Measurements from ENCODE around the gene FLNC. TPM values are rescaled to one million over a fixed set of nuclear protein-coding genes. Genes with fewer than 3 reads are reported as not detected.

Gene FLNC
- total RNA-seq, 2 donors from 2014 or later, result 0.02 to 0.07 TPM

- no peaks in the 10 kb centered on the region for H3K9me3 Mint-ChIP-seq
- DNase-seq (no peak), ATAC-seq (replicated peaks in 1 of 2) (no peak)
- H3K4me3 Mint-ChIP-seq, result no peak overlapping the region
- peaks cover under 1% of the 10 kb centered on the region for H3K27me3 Mint-ChIP-seq (ENCODE audit: low read depth)
- H3K4me1 Mint-ChIP-seq (ENCODE audit: low read depth), result peaks cover 7% of the 10 kb centered on the region
- no peaks in the 10 kb centered on the region for H3K36me3 Mint-ChIP-seq (ENCODE audit: insufficient read depth in 2 of 2)
- H3K27ac Mint-ChIP-seq, result no peak overlapping the region
Measured at GRCh38 chr7:128839751-128840177, 9.6 kb downstream of the FLNC start.

DNA sequence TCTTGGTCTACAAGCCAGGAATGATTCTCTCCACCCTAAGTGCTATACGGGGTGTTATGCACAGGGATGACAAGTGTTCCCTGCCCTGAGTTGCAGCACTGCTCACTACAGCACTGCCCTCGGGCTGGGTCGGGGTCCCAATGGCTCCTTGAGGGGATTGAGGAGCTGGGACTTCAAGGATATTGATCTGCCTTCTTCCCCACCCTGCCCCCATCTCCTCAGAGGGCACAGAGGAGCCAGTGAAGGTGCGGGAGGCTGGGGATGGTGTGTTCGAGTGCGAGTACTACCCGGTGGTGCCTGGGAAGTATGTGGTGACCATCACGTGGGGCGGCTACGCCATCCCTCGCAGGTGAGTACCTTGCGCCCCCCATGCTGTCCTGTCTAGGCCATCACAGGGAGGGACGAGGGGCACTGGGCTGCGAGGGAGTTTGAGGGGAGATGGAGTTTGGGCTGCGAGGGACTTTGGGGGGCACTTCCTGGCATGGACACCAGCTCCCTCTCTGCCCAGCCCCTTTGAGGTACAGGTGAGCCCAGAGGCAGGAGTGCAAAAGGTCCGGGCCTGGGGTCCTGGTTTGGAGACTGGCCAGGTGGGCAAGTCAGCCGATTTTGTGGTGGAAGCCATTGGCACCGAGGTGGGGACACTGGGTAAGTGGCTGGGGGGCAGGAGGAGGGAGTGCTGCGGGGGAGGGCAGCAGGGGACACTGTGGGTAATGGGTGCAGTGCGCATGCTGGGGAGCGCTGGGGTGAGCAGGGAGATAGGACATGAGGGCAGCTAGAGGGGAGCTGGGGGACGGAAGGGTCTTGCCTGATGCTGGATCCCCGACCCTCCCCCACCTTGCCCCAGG is 10.3 kb downstream of the FLNC start:
- Mint-ChIP-seq H3K36me3 (ENCODE audit: insufficient read depth in 2 of 2) (no peaks in the 10 kb centered on the region), H3K9me3 (no peaks in the 10 kb centered on the region), H3K27ac (no peak overlapping the region), H3K27me3 (ENCODE audit: low read depth) (no peaks in the 10 kb centered on the region), H3K4me1 (ENCODE audit: low read depth) (peaks cover 7% of the 10 kb centered on the region), H3K4me3 (no peak overlapping the region)
- DNase-seq (no peak), ATAC-seq (replicated peaks in 1 of 2) (no peak)

DNA sequence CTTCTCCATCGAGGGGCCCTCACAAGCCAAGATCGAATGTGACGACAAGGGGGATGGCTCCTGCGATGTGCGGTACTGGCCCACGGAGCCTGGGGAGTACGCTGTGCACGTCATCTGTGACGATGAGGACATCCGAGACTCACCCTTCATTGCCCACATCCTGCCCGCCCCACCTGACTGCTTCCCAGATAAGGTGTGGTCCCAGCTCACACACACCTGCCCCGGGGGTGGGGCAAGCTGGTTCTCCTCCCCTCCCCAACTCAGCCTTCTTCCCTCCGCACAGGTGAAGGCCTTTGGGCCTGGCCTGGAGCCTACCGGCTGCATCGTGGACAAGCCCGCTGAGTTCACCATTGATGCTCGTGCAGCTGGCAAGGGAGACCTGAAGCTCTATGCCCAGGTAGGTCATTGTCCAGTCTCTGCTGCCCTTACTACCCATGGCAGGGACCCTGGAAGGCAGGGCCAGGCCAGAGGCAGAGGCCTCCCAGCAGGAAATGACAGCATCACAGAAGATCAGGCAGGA is 11.0 kb downstream of the FLNC start:
- no peaks in the 10 kb centered on the region for H3K27me3 Mint-ChIP-seq (ENCODE audit: low read depth)
- H3K36me3 Mint-ChIP-seq (ENCODE audit: insufficient read depth in 2 of 2), result no peaks in the 10 kb centered on the region
- no peak for DNase-seq
- H3K4me3 Mint-ChIP-seq, result no peak overlapping the region
- peaks cover 7% of the 10 kb centered on the region for H3K4me1 Mint-ChIP-seq (ENCODE audit: low read depth)
- H3K27ac Mint-ChIP-seq, result no peak overlapping the region
- H3K9me3 Mint-ChIP-seq, result no peaks in the 10 kb centered on the region
- no peak for ATAC-seq (replicated peaks in 1 of 2)

DNA sequence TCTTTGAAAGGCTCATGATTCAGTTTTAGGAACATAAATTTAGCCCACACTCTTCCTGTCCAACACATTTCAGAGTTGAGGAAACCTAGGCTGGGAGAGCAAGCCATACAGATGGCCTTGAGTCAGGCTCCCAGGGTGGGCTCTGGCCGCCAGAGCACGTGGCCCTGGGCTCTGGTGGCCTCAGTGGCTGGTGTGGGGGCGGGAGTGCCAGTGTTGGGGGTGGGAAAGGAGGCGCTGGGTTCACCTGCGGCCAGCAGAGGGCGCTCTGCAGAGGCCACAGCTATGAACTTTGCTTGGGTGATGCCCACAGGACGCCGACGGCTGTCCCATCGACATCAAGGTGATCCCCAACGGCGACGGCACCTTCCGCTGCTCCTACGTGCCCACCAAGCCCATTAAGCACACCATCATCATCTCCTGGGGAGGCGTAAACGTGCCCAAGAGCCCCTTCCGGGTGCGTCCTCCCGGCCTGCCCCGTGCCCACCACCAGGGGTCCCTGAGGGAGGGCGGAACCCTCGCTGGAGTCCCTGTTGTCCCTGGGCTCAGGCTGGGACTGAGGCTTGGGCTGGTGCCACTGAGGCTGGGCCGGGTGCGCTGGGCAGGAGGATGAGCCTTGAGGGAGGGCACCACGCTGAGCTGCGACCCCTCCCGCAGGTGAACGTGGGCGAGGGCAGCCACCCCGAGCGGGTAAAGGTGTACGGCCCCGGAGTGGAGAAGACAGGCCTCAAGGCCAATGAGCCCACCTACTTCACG is 11.9 kb downstream of the FLNC start:
- peak; percentile 71 to 75 for ATAC-seq (replicated peaks in 1 of 2)
- no peak overlapping the region for H3K27ac Mint-ChIP-seq

DNA sequence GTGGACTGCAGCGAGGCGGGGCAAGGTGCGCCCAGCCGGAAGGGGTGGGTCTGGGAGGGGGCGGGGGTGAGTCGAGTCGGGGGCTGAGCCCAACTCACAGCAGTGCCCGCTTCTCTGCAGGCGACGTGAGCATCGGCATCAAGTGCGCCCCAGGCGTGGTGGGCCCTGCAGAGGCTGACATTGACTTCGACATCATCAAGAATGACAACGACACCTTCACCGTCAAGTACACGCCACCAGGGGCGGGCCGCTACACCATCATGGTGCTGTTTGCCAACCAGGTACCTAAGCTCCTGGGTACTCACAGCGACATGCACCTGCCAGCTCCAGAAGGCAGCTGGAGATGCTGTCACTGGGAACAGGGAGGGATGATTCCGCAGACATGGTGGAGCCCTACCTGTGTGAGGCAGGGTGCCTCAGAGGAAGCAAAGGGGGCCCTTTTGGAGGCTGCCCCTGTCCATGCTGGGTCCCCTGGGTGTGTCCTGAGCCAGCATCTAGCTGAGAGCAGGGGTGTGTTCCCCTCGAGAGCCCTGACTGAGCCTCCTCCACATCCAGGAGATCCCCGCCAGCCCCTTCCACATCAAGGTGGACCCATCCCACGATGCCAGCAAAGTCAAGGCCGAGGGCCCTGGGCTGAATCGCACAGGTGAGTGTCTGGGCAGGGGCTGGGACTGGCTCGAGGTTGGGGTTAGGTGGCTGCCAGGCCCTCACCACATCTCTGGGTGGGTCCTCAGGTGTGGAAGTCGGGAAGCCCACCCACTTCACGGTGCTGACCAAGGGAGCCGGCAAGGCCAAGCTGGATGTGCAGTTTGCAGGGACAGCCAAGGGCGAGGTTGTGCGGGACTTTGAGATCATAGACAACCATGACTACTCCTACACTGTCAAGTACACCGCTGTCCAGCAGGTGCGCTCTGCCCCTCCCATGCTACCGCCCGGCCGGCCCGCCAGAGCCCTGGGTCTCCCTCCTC is 12.8 kb downstream of the FLNC start:
- Mint-ChIP-seq H3K9me3 (no peaks in the 10 kb centered on the region), H3K36me3 (ENCODE audit: insufficient read depth in 2 of 2) (no peaks in the 10 kb centered on the region), H3K4me3 (no peak overlapping the region), H3K4me1 (ENCODE audit: low read depth) (peaks cover 7% of the 10 kb centered on the region), H3K27ac (no peak overlapping the region), H3K27me3 (ENCODE audit: low read depth) (no peaks in the 10 kb centered on the region)
- no peak for ATAC-seq (replicated peaks in 1 of 2)
- DNase-seq, result no peak

More for the DNA sequence above, 11.9 kb downstream of the FLNC start:
- peaks cover 7% of the 10 kb centered on the region for H3K4me1 Mint-ChIP-seq (ENCODE audit: low read depth)
- H3K9me3 Mint-ChIP-seq, result no peaks in the 10 kb centered on the region
- no peaks in the 10 kb centered on the region for H3K27me3 Mint-ChIP-seq (ENCODE audit: low read depth)
- peak; percentile 66 to 75 for DNase-seq
- H3K4me3 Mint-ChIP-seq, result peak overlapping the region in 1 of 2 donors; percentile 48
- no peaks in the 10 kb centered on the region for H3K36me3 Mint-ChIP-seq (ENCODE audit: insufficient read depth in 2 of 2)

DNA sequence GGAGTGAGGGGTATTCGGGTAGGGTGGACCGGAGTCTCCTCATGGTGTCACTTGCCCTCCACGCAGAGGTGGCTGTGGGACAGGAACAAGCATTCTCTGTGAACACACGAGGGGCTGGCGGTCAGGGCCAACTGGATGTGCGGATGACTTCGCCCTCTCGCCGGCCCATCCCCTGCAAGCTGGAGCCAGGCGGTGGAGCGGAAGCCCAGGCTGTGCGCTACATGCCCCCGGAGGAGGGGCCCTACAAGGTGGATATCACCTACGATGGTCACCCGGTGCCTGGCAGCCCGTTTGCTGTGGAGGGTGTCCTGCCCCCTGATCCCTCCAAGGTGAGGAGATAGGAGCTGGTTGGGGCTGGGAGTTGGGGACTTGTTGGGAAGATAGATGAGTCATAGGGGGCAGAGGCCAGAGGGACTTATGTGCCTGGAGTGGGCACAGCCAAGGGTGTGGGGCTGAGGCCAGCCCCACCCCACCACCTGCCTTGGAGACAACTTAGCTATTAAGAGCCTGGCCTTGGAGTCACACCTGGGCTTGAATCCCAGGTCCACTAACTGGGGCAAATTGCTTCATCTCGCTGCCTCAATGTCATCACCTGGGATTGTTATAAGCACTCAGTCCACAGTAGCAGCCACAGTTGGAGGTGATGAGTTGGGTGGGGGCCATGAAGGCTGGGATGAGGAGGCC is 13.9 kb downstream of the FLNC start:
- Mint-ChIP-seq H3K27ac (no peak overlapping the region), H3K36me3 (ENCODE audit: insufficient read depth in 2 of 2) (no peaks in the 10 kb centered on the region), H3K4me1 (ENCODE audit: low read depth) (peaks cover 7% of the 10 kb centered on the region), H3K4me3 (no peak overlapping the region), H3K27me3 (ENCODE audit: low read depth) (no peaks in the 10 kb centered on the region), H3K9me3 (no peaks in the 10 kb centered on the region)
- ATAC-seq (replicated peaks in 1 of 2), result no peak
- DNase-seq, result no peak

DNA sequence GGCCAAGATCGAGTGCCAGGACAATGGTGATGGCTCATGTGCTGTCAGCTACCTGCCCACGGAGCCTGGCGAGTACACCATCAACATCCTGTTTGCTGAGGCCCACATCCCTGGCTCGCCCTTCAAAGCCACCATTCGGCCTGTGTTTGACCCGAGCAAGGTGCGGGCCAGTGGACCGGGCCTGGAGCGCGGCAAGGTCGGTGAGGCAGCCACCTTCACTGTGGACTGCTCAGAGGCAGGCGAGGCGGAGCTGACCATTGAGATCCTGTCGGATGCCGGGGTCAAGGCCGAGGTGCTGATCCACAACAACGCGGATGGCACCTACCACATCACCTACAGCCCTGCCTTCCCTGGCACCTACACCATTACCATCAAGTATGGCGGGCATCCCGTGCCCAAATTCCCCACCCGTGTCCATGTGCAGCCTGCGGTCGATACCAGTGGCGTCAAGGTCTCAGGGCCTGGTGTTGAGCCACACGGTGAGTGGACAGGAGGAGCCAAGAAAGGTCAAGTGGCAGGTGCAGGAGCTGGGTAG is 14.6 kb downstream of the FLNC start:
- Mint-ChIP-seq H3K9me3 (no peaks in the 10 kb centered on the region), H3K4me1 (ENCODE audit: low read depth) (peaks cover 7% of the 10 kb centered on the region), H3K27ac (no peak overlapping the region), H3K4me3 (no peak overlapping the region), H3K27me3 (ENCODE audit: low read depth) (no peaks in the 10 kb centered on the region), H3K36me3 (ENCODE audit: insufficient read depth in 2 of 2) (no peaks in the 10 kb centered on the region)
- DNase-seq (no peak), ATAC-seq (replicated peaks in 1 of 2) (no peak)

GRCh38 chr7:128845475-128845874 is 15.3 kb downstream of the FLNC start:
- no peak for ATAC-seq (replicated peaks in 1 of 2)
- no peak for DNase-seq

DNA sequence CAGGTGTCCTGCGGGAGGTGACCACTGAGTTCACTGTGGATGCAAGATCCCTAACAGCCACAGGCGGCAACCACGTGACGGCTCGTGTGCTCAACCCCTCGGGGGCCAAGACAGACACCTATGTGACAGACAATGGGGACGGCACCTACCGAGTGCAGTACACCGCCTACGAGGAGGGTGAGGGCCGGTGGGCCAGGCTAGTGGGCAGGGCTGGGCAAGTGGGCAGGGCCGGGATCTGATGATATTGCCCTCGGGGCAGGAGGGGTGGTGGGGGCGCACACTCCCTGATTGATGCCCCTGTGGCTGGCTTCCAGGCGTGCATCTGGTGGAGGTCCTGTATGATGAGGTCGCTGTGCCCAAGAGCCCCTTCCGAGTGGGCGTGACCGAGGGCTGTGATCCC is 15.8 kb downstream of the FLNC start:
- no peaks in the 10 kb centered on the region for H3K9me3 Mint-ChIP-seq
- peaks cover 7% of the 10 kb centered on the region for H3K4me1 Mint-ChIP-seq (ENCODE audit: low read depth)
- no peaks in the 10 kb centered on the region for H3K36me3 Mint-ChIP-seq (ENCODE audit: insufficient read depth in 2 of 2)
- no peak for ATAC-seq (replicated peaks in 1 of 2)
- no peak overlapping the region for H3K4me3 Mint-ChIP-seq
- no peak for DNase-seq
- H3K27me3 Mint-ChIP-seq (ENCODE audit: low read depth), result no peaks in the 10 kb centered on the region
- H3K27ac Mint-ChIP-seq, result no peak overlapping the region

More at GRCh38 chr7:128845475-128845874, 15.3 kb downstream of the FLNC start:
- H3K27ac Mint-ChIP-seq, result no peak overlapping the region
- no peaks in the 10 kb centered on the region for H3K9me3 Mint-ChIP-seq
- H3K4me1 Mint-ChIP-seq (ENCODE audit: low read depth), result peaks cover 7% of the 10 kb centered on the region
- no peaks in the 10 kb centered on the region for H3K36me3 Mint-ChIP-seq (ENCODE audit: insufficient read depth in 2 of 2)
- H3K27me3 Mint-ChIP-seq (ENCODE audit: low read depth), result no peaks in the 10 kb centered on the region
- no peak overlapping the region for H3K4me3 Mint-ChIP-seq

DNA sequence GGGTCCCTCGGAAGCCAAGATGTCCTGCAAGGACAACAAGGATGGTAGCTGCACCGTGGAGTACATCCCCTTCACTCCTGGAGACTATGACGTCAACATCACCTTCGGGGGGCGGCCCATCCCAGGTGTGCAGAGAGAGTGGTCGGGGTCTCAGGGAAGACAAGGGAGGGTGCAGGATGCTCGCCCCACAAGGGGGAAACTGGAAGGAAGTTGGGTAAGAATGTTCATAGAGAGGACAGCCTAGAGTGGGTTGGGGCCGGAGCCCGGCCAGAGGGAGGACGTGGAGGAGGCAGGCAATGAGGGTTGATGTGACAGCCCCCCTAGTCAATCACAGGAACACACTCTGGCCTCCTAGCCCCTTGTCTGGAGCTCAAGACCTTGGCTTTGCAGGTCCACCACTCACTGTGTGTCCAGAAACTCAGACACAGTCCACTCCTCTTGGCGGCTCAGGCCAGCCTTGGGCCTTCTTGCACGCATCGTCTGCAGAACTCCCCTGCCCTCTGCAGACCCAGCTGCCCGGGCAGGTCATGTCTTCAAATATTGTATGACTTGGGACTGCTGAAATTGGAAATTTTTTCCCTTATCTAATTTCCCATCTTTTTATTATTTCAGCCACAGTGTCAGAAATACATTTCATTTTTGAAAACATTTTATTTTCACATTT is 16.7 kb downstream of the FLNC start:
- Mint-ChIP-seq H3K4me1 (ENCODE audit: low read depth) (peaks cover 4% of the 10 kb centered on the region), H3K27ac (no peak overlapping the region), H3K36me3 (ENCODE audit: insufficient read depth in 2 of 2) (no peaks in the 10 kb centered on the region), H3K27me3 (ENCODE audit: low read depth) (no peaks in the 10 kb centered on the region), H3K9me3 (no peaks in the 10 kb centered on the region), H3K4me3 (no peak overlapping the region)
- ATAC-seq (replicated peaks in 1 of 2) (no peak), DNase-seq (no peak)

DNA sequence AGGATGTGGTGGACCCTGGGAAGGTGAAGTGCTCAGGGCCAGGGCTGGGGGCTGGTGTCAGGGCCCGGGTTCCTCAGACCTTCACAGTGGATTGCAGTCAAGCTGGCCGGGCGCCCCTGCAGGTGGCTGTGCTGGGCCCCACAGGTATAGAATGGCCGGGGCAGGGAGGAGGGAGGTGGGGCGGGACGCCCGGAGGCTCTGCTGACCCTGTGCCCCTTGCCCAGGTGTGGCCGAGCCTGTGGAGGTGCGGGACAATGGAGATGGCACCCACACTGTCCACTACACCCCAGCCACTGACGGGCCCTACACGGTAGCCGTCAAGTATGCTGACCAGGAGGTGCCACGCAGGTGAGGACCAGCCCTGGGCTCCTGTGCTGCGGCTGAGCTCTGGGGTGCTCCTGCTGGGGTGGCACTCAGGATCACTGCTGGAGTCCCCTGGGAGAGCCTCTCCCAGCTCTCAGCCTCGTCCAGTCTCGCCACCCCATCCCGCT is 17.6 kb downstream of the FLNC start:
- H3K9me3 Mint-ChIP-seq, result no peaks in the 10 kb centered on the region
- no peak overlapping the region for H3K4me3 Mint-ChIP-seq
- H3K36me3 Mint-ChIP-seq (ENCODE audit: insufficient read depth in 2 of 2), result no peaks in the 10 kb centered on the region
- H3K4me1 Mint-ChIP-seq (ENCODE audit: low read depth), result no peaks in the 10 kb centered on the region
- DNase-seq (no peak), ATAC-seq (replicated peaks in 1 of 2) (no peak)
- H3K27me3 Mint-ChIP-seq (ENCODE audit: low read depth), result no peaks in the 10 kb centered on the region
- no peak overlapping the region for H3K27ac Mint-ChIP-seq
